ENCODE results near the gene MYH11.
"Not testable (repeated sequence)": the region's sequence is repeated elsewhere in the genome, so short reads cannot be mapped to it uniquely, and the experiment has no call there.

The MYH11 gene

DNA sequence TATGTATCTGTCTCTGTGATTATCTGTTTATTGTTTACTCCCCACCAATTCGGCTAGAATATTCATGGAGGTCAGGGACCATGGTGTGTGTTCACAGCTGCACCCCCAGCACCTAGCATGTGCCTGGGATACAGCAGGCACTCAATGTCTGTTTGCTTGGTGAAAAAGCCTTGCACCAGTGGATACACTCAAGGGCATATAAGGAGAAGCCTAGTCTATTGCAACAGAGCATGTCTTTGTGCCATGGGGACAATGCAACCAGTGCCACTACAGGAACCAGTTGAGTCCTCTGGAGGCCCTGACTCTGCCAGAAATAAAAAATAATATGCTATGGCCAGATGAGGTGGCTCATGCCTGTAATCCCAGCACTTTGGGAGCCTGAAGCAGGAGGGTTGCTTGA lies 113.2 kb downstream of the MYH11 start:
- DNase-seq: no peak

DNA sequence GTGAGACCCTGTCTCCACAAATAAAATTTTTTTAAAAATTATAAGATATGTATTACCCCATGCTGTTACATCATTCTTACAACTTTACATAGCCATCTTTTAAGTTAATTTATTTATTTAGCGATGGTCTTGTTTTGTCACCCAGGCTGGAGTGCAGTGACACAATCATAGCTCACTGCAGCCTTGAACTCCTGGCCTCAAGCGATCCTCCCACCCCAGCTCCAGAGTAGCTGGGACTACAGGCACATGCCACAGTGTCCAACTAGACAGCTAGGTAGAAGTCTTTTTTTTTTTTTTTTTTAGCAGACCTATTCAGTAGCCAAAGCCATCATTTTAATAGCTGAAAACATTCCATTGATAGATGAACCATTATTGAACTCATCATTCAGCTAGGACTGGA lies 114.1 kb downstream of the MYH11 start:
- DNase-seq: no peak

DNA sequence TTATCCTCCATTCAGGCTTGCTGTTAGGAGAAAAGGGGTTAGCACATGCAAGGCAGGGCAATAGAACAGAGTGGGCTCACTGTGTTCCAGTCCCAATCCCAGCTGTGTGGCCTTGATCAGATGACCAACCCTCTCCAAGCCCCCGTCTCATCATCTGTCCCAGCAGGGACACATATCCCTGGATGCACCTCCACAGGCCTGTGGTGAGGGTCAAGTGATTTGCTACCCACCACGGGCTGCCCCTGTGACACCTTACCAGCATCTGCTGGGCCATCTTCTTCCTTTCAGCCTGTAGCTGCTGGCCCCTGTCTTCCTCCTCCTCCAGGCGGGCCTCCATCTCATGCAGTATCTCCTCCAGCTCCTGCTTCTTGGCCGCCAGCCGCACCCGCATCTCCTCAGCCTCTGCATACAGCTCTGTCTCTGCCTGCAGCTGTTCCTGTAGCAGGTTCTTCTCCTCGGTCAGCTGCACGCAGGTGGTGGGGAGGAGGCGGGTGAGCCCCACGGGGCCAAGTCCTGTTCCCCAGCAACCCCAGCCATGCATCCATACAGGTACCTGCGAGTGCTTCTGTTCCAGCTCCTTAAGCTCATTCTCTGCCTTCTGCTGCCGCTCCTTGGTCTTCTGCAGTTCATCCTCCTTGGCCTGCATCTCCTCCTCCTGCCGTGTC lies 115.5 kb downstream of the MYH11 start:
- no peak for DNase-seq

DNA sequence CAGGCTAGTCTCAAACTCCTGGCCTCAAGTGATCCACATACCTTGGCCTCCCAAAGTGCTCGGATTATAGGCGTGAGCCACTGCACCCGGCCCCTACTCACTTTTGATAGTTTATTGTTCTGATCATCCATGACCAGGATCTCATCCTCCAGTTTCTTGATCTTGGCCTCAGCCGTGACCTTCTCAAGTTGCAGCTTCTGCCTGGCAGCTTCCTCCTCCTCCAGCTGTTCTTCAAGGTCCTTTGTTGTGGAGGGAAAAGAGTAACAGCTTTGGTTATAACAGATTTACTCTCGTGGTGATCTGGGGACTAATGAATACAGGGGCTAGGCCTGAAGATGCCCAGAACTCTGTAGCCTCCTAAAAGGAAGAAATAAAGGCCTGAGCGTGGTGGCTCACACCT lies 116.9 kb downstream of the MYH11 start:
- no peak for DNase-seq

DNA sequence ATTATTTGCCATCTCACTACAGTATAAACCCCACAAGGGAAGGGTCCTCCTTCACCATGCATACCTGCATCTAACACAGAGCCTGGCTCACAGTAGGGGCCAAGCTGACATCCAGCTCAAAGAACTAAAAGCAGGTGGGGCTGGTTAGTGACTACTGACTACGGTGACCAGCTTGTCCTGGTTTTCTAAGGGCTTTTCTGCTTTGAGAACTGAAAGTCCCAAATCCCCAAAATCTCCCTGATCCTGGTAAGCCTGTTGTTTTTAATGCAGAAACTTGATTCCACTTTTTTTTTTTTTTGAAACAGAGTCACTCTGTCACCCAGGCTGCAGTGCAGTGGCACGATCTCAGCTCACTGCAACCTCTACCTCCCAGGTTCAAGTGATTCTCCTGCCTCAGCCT lies 117.4 kb downstream of the MYH11 start:
- no peak for DNase-seq

DNA sequence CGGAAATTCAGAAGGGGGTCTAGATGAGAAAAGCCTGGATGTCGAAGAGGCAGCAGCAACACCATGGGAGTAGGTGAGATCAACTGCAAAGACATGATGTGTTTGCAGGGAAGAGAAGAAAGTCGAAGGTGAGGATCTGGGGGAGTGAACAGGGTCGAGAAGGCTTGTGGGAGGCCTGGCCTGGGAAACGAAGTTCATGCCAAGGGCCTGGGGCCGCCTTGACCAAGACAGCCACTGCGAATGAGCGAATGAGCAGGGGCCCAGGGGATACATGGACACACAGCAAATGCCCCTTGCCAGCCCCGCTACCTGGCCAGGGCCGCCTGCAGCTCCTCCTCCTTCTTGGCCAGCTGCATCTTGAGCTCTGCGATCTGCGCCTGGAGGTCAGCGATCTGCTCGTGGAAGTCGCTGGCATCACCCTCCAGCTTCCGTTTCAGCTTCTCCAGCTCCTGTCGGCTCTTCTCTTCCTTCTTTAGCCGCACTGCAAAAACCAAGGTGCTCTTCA lies 119.6 kb downstream of the MYH11 start:
- no peak for DNase-seq

DNA sequence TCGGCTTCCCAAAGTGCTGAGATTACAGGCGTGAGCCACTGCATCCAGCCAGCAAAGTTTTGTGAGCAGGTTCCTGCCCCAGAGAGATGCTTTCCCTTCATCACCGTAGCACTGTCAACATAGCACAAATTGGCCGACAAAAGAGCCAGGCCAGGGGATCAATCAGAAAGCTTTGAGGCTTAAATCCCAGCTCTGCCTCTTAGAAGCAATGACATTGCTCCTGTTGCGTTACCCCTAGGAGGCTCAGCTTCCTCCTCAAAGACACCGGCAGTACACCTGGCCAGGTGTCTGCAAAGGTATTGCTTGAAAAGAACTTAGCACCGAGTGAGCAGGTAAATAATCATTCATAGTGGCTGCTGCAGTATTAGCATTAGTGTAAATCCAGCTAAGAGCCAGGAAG lies 120.3 kb downstream of the MYH11 start:
- DNase-seq: no peak

DNA sequence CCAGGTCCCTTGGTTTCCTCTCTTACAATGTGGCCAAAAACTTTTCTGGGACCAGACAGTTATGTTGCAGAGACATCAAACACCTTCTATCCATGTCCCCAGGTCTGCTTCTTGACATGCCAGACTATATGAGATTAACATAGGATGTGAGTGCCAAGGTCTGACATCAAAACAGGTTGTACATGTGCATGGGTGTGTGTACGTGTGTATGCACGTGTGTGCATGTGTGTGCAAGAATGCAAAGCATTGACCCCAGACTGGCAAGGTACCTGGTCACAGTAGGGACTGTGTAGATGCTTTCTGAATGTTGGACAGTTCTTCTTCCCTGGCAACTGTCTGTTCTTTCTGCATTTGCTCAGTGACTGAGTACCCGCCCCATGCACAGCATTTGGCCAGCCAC lies 121.2 kb downstream of the MYH11 start:
- no peak for DNase-seq

DNA sequence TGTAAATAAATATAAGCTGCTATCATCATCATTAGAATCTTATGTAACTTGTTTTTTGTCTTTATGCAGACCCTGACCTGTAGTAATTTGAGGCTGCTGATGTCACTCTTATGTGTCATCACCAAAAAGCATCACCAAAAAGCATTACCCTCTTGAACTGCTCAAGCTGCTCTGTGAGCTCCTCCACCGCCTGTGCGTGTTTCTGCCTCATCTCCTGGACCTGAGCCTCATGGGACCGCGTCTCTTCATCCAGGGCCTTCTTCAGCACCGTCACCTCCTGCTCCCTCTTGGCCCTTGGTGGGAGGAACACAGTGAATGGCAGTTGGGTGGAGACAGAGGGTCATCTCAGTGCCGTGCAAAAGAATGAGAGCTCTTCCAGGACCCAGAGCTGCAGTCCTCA lies 124.4 kb downstream of the MYH11 start:
- DNase-seq: no peak

DNA sequence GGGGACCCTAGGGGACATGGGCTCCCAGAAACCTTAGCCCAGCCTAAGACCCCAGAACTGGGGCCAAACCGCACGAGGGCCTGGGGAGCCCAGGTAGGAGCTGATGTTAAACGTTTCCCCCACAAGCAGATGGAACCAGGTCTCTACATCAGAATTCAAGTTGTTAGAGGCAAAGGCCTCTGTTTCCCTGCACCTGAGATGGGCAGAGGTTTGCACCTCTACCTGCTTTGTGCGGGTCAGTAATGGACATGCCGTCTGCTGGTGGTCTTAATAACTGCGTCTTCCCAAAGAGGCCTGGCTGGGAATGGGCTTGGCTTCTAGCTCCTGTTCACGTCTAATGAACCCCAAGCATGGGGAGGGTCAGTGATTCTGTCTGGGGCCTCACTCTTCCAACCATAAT lies 127.7 kb downstream of the MYH11 start:
- DNase-seq: no peak

DNA sequence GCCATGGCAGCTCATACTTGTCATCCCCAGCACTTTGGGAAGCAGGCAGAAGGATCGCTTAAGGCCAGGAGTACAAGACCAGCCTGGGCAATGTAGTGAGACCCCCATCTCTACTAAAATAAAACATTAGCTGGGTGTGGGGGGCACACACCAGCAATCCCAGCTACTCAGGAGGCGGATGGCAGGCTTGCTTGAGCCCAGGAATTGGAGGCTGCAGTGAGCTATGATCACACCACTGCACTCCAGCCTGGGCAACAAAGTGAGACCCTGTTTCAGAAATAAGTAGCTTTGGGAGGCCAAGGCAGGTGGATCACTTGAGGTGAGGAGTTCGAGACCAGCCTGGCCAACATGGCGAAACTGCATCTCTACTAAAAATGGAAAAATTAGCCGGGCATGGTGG lies 129.1 kb downstream of the MYH11 start:
- not testable (repeated sequence) for DNase-seq

DNA sequence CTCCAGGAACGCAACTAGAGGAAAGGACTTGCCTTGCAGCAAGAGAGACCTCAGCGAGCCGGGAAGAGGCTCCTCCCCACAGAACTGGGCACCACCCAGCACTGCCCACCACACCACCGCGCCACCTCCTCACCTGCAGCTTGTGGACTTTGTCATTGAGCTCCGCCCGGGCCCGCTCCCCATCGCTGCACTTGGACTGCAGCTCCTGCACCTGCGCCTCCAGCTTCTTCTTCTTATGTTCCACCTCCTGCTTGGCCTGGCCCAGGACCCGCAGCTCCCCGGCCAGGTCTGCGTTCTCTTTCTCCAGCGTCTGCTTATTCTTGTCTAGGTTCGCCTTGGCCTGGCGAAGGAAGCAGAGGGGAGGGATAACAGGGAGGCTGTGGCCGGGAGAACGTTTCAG lies 130.1 kb downstream of the MYH11 start:
- no peak for DNase-seq

DNA sequence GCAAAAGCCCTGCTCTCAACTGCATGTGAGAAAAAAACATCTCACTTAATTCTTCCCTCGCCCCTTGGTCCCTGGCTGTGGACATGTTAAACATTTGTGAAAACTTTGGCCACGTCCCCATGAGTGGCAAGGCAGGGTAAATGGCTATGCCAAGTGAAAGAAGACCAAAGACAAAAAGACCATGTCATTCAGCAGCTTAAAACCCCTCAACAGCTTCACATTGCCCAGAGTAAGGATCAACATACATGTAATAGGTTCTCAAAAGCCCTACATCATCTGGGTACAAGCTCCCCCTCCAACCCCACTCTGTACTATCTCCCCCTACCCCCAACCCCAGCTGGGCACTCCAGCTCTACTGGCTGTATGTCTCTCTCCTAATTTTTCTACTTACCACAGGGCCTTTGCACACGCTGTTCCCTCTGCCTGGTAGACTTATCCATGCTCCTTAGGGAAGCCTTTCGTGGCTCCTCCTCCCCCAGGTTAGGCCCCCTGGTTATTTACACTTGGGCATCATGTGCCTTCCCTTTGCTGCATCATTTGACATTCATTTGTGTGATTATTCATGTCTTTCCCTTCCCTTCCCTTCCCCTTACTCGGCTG lies 131.1 kb downstream of the MYH11 start:
- no peak for DNase-seq

DNA sequence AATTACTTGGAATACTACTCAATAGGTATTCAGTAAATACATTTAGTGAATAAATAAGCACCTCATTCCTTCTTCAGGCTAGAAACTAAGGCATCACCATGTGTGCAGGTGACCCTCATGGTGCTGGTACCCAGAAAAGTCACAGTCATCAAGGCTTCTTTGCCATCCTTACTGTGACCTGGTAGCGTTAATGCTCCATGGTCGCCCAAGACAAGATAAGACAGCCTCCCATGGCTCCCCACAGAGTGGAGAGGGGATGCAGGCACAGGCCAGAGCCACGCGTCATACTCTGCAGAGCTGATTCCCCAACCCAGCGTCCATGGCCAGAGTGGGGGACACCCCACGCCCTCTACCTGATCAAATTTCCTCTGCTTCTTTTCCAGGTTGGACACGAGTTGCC lies 133.0 kb downstream of the MYH11 start:
- DNase-seq: no peak

DNA sequence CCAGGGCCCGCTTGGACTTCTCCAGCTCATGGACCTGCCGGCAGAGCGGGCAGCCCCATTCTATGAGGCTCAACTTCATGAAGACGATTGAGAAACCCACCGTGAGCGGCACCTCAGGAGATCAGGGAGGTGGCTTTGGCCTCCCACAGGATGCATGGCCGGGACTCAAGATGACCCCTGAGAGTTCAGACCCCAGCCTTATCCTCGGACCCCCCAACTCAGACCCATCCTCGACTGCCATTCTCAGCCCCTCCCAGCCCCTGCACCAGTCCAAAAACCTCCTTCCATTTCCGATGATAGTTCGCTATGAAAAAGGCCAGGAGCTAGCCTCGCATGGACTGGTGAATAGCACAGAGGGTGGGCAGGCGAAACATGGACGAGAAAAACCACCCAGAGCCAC lies 135.8 kb downstream of the MYH11 start:
- no peak for DNase-seq

DNA sequence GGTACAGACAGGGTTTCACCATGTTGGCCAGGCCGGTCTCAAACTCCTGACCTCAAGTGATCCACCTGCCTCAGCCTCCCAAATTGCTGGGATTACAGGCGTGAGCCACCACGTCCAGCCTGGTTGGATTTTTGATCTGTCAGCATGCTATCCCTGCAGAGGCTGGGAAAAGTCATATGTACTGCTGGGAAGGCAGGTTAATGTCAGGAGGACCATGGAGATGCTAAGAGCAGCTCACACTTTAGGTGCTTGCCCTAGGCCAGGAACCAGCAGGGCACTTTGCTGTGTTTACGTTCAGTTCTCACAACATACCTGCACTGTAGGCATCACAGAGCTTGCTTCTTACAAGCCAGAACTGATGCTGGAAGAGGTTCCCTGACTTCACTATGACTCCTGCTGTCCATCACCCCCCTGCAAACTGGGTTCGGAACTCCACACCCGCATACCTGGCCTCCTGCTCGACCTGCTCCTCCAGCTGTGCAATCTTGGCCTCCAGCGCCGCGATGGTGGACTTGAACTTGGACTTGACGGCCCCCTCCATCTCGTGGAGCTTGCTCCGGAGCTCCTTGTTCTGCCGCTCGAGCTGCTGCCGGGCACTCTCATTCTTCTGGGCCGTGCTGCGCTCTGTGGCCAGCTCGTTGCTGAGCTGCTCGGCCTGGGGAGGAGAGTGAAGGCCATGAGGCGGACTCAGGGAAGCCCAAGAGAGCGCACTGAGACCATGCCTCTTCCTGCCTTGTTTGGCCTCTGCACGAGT lies 140.0 kb downstream of the MYH11 start:
- no peak for DNase-seq

DNA sequence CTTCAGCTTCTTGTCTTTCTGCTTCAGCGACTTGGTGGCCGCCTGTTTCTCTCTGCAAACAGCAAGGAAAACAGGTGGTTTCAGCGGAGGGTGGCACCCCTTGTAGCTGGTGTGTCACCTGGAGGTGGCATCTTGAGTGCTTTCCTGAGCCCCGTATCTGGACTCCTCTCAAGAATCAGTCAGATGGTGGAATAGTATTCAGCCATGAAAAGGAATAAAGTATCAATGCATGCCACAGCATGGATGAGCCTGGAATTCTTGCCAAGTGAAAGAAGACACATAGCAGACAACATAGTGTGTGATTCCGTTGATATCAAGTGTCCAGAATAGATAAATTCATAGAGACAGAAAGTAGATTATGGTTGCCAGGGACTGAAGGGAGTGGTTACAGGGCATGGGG lies 141.6 kb downstream of the MYH11 start:
- DNase-seq: no peak

DNA sequence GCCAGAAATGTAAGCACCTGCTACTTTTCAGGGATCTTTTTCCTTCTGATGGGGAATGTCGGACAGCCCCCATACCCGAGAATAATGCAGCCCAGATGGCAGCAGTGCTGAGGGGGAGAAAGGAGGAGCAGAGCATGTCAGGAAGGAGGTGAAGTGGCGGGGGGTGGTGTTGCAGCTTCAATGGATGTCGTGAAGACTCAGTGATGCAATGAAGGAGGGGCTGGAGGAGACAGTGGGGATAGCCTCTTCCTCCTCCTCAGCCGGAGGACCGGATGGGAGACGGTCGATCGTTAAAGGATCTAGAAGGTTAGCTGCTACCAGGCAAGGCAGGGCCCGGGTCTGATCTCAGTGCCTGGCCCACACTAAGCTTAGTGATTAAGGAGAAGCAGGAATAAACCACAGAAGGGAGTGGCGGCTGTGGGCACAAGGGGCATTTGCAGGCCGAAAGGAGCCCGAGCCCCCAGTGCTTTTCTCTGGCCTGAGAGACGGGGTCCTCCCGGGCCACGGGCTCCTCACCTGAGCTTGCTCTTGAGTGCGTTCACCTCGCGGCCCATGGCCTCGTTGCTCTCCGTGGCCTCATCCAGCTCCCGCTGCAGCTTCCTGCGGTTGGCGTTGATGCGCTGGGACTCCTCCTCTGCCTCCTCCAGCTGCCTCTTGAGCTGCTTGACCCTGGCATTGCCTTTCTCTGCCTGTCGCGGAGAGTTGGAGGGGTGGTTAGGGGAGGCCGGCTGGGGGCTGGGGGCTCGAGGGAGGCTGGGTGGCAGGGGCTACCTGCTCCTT lies 142.2 kb downstream of the MYH11 start:
- no peak for DNase-seq

DNA sequence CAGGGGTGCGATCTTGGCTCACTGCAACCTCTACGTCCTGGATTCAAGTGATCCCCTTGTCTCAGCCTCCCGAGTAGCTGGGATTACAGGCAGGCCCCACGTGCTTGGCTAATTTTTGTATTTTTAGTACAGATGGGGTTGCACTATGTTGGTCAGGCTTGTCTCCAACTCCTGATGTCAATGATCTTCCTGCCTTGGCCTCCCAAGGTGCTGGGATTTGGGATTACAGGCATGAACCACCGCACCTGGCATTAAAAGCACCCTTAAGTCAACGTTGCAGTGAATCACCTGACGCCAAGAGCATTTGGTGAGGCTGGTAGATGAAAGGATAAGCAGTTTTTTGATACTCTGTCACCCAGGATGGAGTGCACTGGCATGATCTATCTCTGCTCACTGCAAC lies 147.8 kb downstream of the MYH11 start:
- DNase-seq: no peak

DNA sequence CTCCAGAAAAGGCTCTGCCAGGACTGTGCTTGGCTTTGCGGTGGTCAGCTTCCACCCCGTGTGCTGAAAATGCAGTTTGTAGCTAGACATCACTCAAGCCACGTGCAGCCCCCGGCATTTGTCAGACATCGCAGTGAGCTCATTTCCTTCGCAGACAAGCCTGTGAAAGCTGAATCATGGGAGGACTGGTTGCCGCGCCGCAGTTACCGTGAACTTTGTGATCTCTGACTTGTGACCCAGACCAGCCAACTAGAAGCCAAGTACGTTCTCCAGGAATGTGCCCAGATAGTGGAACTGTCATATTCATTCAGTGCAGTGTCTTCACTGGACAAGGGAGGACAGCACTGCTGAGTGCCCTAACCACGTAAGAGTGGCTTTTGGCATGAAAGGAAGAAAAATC lies 148.7 kb downstream of the MYH11 start:
- no peak for DNase-seq

DNA sequence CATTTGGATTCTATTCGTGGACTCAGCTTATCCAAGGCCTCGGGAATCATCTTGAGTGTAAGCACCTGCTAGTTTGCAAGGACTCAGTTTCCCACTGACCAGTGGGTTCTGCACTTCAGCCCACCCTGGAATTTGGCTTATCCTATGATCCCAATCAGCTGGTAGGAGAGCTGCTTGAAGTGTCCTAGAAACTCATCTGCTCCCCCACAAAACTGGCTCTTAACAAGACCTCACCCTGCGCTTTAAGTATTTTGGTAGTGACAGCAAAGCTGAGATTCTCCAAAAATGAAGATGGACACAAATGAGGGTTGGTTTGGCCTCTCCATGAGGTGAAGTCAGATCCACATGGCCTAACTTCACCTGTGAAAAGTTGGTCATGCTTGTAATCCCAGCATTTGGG lies 149.5 kb downstream of the MYH11 start:
- DNase-seq: no peak

DNA sequence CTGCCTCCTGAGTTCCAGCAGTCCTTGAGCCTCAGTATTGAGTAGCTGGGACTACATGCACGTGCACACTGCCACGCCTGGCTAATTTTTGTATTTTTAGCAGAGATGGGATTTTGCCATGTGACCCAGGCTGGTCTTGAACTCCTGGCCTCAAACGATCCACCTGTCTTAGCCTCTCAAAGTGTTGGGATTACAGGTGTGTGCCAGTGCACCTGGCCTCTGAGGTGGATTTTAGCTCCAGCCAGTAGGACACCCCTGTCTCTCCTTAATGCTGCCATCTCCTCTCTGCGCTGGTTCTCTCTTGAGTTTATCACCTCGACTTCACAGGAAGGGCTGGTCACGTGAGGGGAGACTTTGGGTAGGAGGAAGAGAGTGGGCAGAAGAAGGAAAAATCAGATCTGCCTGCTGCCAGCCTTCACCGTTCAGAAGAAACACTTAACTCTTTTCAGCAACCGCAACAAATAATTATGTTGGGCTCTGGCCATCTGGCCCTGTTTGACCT lies 151.7 kb downstream of the MYH11 start:
- DNase-seq: no peak

DNA sequence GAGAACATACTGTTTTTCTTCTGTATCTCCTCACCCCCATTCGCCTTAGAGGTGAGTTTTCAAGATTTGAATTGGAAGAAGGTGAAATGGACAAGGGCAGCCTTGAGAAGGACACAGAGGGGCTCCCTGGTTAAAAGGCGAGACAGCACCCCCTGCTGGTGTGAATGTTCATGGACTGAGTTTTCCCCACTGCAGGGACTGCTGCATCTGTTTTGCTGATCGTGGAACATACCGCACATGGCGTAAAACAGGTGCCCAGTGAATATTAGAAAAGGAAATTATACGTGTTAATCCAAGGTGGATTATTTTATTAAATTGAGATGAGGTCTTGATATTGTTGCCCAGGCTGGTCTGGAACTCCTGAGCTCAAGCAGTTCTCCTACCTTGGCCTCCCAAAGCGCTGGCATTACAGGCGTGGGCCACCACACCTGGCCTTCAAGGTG lies 152.3 kb downstream of the MYH11 start:
- DNase-seq: peak; percentile 10
